Sigmoid colon (tissue), 7 donors: Measurements from ENCODE around the gene MCHR1. TPM values are rescaled to one million over a fixed set of nuclear protein-coding genes. Genes with fewer than 3 reads are reported as not detected.
"Not testable (repeated sequence)": the region's sequence is repeated elsewhere in the genome, so short reads cannot be mapped to it uniquely, and the experiment has no call there.

Experiments used
- DNase-seq: peaks from one replicate; pipeline ENCODE4 v3.0.0-alpha.2; 2019
- H3K27ac ChIP-seq, 4 donors: fragments of 200-600 bp; sonication (generic); one replicate each; pipeline ENCODE4 v1.5.1; 2016 to 2019; ENCODE audit warnings: mild to moderate bottlenecking in 1 of 4
- H3K27me3 ChIP-seq, 3 donors: fragments of 200-600 bp; sonication (generic); one replicate each; pipeline ENCODE4 v1.5.1; 2019; ENCODE audit warnings: mild to moderate bottlenecking in 1 of 3
- H3K36me3 ChIP-seq, 4 donors: fragments of 200-600 bp; sonication (generic); one replicate each; pipeline ENCODE4 v1.5.1; 2016 to 2019
- H3K4me1 ChIP-seq, 4 donors: fragments of 200-600 bp; sonication (generic); one replicate each; pipeline ENCODE4 v1.5.1; 2017 to 2019
- H3K4me3 ChIP-seq, 4 donors: fragments of 200-600 bp; sonication (generic); one replicate each; pipeline ENCODE4 v1.5.1; 2017 to 2019; ENCODE audit warnings: mild to moderate bottlenecking in 2 of 4, moderate library complexity in 1 of 4
- H3K9me3 ChIP-seq, 4 donors: fragments of 200-600 bp in 3 of 4; sonication (generic) in 3 of 4; one replicate each; pipeline versions ENCODE4 v1.5.1 to v1.6.1; 2013 to 2019
- EP300 ChIP-seq, 4 donors: sonication (generic); formaldehyde crosslinking; IDR thresholded peaks; one replicate each; pipeline ENCODE4 v1.6.1; 2017; ENCODE audit warnings: antibody characterized with exemption in 4 of 4
- POLR2A ChIP-seq, 2 donors: fragments of 450-650 bp; IDR thresholded peaks; one replicate each; pipeline ENCODE4 v1.6.1; 2016; ENCODE audit warnings: antibody characterized with exemption in 2 of 2, mild to moderate bottlenecking in 2 of 2, moderate library complexity in 2 of 2
- POLR2AphosphoS5 ChIP-seq, 4 donors: sonication (generic); formaldehyde crosslinking; IDR thresholded peaks; one replicate each; pipeline ENCODE4 v1.6.1; 2017; ENCODE audit warnings: antibody characterized with exemption in 4 of 4
- WGBS, 2 donors: extraction: QIAGEN DNeasy Blood & Tissue Kit; methylation state at CpG; one replicate each; pipeline ENCODE4 v1.1.7; 2013; 5-methylcytosine and 5-hydroxymethylcytosine counted together
- intact Hi-C: fragments of 100-400 bp; cut with DNase I; formaldehyde crosslinking; loops from one replicate; pipeline ENCODE4 v1.15.1; 2023
- polyA plus RNA-seq, 3 donors: library from polyadenylated mRNA; stranded (reverse); fragments of 200-250 nt; gene quantifications; one replicate each; pipeline ENCODE4 v1.2.3, GENCODE V29; 2013
- total RNA-seq, 4 donors: library from RNA; depleted of rRNA; stranded (reverse); fragments of >200 nt; gene quantifications; one replicate each; pipeline ENCODE4 v1.1.0, GENCODE V29; 2016
- TF ChIP-seq, protein P1 (sequence below), 4 experiments: fragments of 450-650 bp in 3 of 4; fragments of 200-600 bp in 1 of 4; IDR thresholded peaks; one replicate each; pipeline ENCODE4 v1.5.1; 2016 to 2019; ENCODE audit warnings: antibody characterized with exemption in 4 of 4, mild to moderate bottlenecking in 3 of 4, moderate library complexity in 2 of 4
- donor health status: healthy with polysubstance abuse.
- donor health status: Bipolar disorder and iron deficiency.
- donor health status: healthy.

The MCHR1 gene
- total and polyA plus RNA-seq, 7 donors, result 0.28 to 0.60 (median 0.44) TPM; not detected in 4

DNA sequence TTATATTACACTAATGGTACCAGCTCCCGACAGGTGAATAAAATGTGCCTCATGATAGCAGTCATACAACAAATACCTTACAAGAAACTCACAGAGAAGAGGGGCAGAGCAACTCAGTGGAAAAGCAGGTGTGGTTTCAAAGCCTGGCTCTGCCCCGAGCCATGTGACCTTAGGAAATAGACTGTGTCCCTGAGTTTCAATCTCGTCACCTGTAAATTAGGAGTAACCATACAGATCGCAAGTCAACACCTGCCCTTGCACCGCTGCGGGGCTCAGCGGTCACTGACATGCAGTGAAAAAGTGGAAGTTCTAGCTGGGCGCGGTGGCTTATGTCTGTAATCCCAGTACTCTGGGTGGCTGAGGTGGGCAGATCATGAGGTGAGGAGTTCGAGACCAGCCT lies 30.9 kb upstream of the MCHR1 start:
- H3K36me3 ChIP-seq, result no peaks in the 10 kb centered on the region
- no peak for TF ChIP-seq POLR2AphosphoS5 (IDR thresholded peaks at IDR 0.05)
- no peak for TF ChIP-seq EP300 (IDR thresholded peaks at IDR 0.05)
- no peak for DNase-seq
- intact Hi-C loops, result loop anchor here (5.0 kb wide), 1 partner anchor 126 kb away; no protein-coding TSS in a partner anchor
- 57 to 87% methylated on average over 10 of the region's 10 CpGs for WGBS, 2 donors
- peaks cover 0 to 26% (median 23%) of the 10 kb centered on the region in 4 donors for H3K4me1 ChIP-seq
- H3K27me3 ChIP-seq, result no peaks in the 10 kb centered on the region
- no peaks in the 10 kb centered on the region for H3K9me3 ChIP-seq
- no peak overlapping the region for H3K27ac ChIP-seq
- no peak overlapping the region for H3K4me3 ChIP-seq

DNA sequence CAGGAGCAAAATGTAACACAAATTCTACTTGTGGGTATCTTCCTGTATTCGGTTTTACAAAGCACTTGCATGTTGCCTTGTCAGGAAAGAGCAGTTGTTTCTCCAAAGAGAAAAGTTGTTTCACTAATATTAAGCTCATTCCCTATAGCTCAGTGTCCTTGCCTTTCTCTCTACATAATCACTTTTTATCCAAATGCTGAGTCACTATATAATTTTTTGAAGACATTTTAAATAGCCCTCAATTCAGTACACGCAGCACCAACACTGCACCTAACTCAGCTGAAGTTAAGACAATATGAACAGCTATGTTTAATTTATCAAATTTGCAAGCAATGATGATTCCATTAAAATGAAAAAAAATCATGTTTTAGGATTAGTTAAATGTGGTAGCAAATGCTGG lies 28.2 kb upstream of the MCHR1 start:
- H3K27ac ChIP-seq, result peak overlapping the region; percentile 89 to 97 (median 96)
- H3K27me3 ChIP-seq, result no peaks in the 10 kb centered on the region
- no peaks in the 10 kb centered on the region for H3K9me3 ChIP-seq
- 80 to 81% methylated on average over 2 of the region's 2 CpGs for WGBS, 2 donors
- TF ChIP-seq, protein P1, sequence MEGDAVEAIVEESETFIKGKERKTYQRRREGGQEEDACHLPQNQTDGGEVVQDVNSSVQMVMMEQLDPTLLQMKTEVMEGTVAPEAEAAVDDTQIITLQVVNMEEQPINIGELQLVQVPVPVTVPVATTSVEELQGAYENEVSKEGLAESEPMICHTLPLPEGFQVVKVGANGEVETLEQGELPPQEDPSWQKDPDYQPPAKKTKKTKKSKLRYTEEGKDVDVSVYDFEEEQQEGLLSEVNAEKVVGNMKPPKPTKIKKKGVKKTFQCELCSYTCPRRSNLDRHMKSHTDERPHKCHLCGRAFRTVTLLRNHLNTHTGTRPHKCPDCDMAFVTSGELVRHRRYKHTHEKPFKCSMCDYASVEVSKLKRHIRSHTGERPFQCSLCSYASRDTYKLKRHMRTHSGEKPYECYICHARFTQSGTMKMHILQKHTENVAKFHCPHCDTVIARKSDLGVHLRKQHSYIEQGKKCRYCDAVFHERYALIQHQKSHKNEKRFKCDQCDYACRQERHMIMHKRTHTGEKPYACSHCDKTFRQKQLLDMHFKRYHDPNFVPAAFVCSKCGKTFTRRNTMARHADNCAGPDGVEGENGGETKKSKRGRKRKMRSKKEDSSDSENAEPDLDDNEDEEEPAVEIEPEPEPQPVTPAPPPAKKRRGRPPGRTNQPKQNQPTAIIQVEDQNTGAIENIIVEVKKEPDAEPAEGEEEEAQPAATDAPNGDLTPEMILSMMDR (IDR thresholded peaks at IDR 0.05), result no peak
- no peak for TF ChIP-seq EP300 (IDR thresholded peaks at IDR 0.05)
- TF ChIP-seq POLR2AphosphoS5 (IDR thresholded peaks at IDR 0.05), result no peak
- DNase-seq, result no peak
- peak overlapping the region in 3 of 4 donors; percentile 57 to 67 (median 64) for H3K4me3 ChIP-seq
- no peaks in the 10 kb centered on the region for H3K36me3 ChIP-seq
- intact Hi-C loops, result no loop called here
- H3K4me1 ChIP-seq, result peaks cover 0 to 42% (median 38%) of the 10 kb centered on the region in 4 donors

DNA sequence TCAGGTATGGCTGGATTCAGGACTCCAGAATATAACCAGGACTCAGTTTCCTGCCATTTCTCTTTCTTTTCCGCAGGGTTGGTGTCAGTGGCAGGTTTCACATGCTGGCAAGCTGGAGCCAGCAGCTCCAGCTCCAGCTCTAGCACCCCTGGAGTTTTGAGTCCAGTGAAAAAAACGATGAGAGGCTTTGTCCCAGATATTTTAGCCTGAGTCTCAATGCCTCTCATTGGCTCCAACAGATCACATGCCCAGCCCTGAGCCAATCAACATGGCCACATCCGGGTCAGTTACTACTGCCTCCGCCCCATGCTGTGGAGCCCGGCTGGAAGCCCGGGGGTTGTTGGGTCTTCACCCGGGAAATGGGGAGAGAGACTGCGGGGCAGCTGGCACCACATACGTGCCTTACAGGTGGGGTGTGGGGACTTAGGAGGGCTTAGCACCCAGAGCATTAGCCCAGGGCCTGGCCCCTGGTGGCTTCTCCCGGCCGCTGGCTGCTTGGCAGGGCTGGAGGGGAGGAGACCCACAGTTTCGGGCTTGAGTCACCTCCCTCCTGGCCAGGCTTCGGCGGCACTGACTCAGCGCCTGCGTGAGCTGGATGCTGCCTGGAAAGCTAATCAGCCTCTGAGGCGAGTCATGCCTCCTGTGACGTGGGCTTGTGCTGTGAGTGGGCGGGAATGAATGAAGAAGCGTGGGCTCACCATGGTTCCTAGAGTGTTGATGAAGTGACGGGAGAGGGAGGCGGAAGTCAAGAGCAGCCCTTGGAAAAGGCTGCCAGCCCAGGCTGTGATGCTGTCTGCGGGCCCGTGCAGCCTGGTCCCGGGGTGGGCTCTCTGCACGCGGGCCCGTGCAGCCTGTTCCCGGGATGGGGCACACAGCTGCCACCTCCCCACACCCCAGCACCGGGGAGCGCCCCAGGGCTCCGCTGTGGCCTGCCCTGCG lies 27.5 kb upstream of the MCHR1 start:
- Histone ChIP-seq H3K9me3 (no peaks in the 10 kb centered on the region), H3K4me1 (peaks cover 0 to 38% (median 33%) of the 10 kb centered on the region in 4 donors), H3K27me3 (no peaks in the 10 kb centered on the region), H3K36me3 (no peaks in the 10 kb centered on the region), H3K4me3 (peak overlapping the region; percentile 37 to 67 (median 60)), H3K27ac (peak overlapping the region; percentile 89 to 97 (median 96))
- TF ChIP-seq POLR2A (IDR thresholded peaks at IDR 0.05) (peak; percentile 58 to 82), EP300 (IDR thresholded peaks at IDR 0.05) (peak in 1 of 4 donors; percentile 42), POLR2AphosphoS5 (IDR thresholded peaks at IDR 0.05) (peak; percentile 86 to 95 (median 90))
- TF ChIP-seq, protein P1 (IDR thresholded peaks at IDR 0.05), result no peak
- WGBS, 2 donors, result 62 to 67% methylated on average over 33 of the region's 33 CpGs
- DNase-seq, result peak; percentile 99
- intact Hi-C loops, result loop anchor here (2.0 kb wide), 1 partner anchor 375 kb away; no protein-coding TSS in a partner anchor

DNA sequence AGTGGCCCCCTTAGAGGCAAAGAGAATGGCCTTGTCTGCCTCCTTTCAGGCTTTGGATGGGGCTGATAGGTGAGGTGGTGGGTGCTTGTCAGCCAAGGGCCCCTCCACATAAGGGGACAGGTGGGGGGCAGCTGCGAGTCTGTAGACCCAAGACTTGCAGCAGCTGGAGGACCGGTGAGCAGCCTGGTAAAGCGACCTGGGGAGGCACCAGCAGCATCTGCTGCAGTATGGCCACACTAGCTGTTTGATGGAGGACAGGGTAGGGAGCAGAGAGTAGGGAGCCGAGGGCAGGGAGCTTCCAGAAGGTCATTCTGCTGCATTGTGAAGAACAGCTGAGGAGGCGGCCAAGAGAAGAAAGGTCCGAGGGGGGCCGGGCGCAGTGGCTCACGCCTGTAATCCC lies 25.9 kb upstream of the MCHR1 start:
- Histone ChIP-seq H3K4me1 (peaks cover 0 to 38% (median 33%) of the 10 kb centered on the region in 4 donors), H3K4me3 (no peak overlapping the region), H3K27ac (peak overlapping the region; percentile 89 to 97 (median 96)), H3K27me3 (no peaks in the 10 kb centered on the region), H3K36me3 (no peaks in the 10 kb centered on the region), H3K9me3 (no peaks in the 10 kb centered on the region)
- intact Hi-C loops, result loop anchor here (2.0 kb wide), 1 partner anchor 377 kb away; no protein-coding TSS in a partner anchor
- TF ChIP-seq POLR2A (IDR thresholded peaks at IDR 0.05) (no peak), POLR2AphosphoS5 (IDR thresholded peaks at IDR 0.05) (no peak), EP300 (IDR thresholded peaks at IDR 0.05) (no peak)
- TF ChIP-seq, protein P1 (IDR thresholded peaks at IDR 0.05), result no peak
- WGBS, 2 donors, result 93 to 95% methylated on average over 9 of the region's 9 CpGs
- DNase-seq, result no peak

DNA sequence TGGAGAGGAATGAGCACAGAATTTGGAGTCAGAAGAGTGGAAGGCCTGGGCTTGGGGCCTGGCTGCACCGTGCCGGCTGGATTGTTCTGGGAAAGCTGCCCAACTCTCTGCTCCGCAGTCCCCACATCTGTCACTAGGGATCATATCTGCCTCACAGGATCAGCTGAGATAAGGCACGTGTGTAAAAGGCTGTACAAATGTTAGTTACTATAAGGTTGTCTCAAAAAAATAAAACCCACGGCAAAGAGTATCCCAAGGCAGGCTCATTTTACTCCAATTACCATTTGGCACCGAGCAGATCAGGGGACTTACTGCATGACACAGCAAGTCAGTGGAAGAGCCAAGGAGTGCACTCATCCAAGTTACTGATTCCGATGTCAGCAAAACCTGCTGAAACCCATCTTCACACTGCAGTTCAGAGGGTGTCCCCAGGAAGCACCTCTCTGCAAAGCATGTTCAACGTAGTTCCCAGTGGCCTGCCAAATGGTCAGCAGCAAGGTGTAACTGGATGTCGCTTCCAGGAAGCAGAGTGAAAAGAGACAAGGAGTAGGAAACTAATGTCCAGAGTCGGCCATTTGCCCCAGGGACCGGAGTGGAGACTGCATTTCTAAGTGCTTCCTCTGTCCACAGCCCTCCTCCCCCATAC lies 24.6 kb upstream of the MCHR1 start:
- WGBS, 2 donors, result 43 to 64% methylated on average over 11 of the region's 11 CpGs
- no peaks in the 10 kb centered on the region for H3K27me3 ChIP-seq
- DNase-seq, result peak; percentile 76

DNA sequence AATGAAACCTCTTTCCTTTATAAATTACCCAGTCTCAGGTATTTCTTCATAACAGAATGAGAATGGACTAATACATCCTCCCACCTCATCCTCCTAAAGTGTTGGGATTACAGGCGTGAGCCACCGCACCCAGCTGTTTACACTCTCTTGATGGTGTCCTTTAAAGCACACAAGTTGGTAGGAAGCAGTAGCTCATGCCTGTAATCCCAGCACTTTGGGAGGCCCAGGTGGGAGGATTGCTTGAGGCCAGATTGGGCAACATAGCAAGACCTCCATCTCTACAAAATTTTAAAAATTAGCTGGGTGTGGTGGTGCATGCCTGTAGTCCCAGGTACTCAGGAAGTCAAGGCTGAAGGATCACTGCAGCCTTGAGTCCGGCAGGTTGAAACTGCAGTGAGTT lies 23.3 kb upstream of the MCHR1 start:
- WGBS, 2 donors, result 87 to 91% methylated on average over 3 of the region's 3 CpGs
- H3K36me3 ChIP-seq, result not testable (repeated sequence)

More for the DNA sequence above, 24.6 kb upstream of the MCHR1 start:
- peaks cover 0 to 38% (median 33%) of the 10 kb centered on the region in 4 donors for H3K4me1 ChIP-seq
- intact Hi-C loops, result no loop called here
- H3K4me3 ChIP-seq, result no peak overlapping the region
- no peaks in the 10 kb centered on the region for H3K36me3 ChIP-seq
- TF ChIP-seq, protein P1 (IDR thresholded peaks at IDR 0.05), result peak in 1 of 4 experiments; percentile 18
- no peak for TF ChIP-seq EP300 (IDR thresholded peaks at IDR 0.05)
- TF ChIP-seq POLR2AphosphoS5 (IDR thresholded peaks at IDR 0.05), result peak in 3 of 4 donors; percentile 11 to 50 (median 15)
- no peak for TF ChIP-seq POLR2A (IDR thresholded peaks at IDR 0.05)
- H3K9me3 ChIP-seq, result no peaks in the 10 kb centered on the region
- H3K27ac ChIP-seq, result peak overlapping the region; percentile 75 to 97 (median 92)

DNA sequence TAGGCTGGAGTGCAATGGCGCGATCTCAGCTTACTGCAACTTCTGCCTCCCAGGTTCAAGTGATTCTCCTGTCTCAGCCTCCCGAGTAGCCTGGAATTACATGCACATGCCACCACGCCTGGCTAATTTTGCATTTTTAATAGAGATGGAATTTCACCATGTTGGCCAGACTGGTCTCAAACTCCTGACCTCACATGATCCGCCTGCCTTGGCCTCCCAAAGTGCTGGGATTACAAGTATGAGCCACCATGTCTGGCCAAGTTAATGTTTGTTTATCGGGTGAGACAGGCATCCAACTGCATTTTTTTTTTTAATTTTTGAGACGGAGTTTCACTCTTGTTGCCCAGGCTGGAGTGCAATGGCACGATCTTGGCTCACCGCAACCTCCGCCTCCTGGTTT lies 22.6 kb upstream of the MCHR1 start:
- intact Hi-C loops, result not testable (repeated sequence)
- WGBS, 2 donors, result 89 to 93% methylated on average over 10 of the region's 10 CpGs

More for the DNA sequence above, 23.3 kb upstream of the MCHR1 start:
- Histone ChIP-seq H3K4me1 (peaks cover 0 to 37% (median 33%) of the 10 kb centered on the region in 4 donors), H3K27ac (peak overlapping the region in 1 of 4 donors; percentile 97)
- intact Hi-C loops, H3K27me3 ChIP-seq, H3K9me3 ChIP-seq, H3K4me3 ChIP-seq, DNase-seq: not testable (repeated sequence)

More for the DNA sequence above, 22.6 kb upstream of the MCHR1 start:
- not testable (repeated sequence) for H3K4me3 ChIP-seq, DNase-seq, H3K27me3 ChIP-seq, H3K9me3 ChIP-seq, H3K27ac ChIP-seq, H3K36me3 ChIP-seq
- peaks cover 0 to 31% (median 28%) of the 10 kb centered on the region in 4 donors for H3K4me1 ChIP-seq
